GM21447 (cell line): ENCODE measurements around the gene SLC6A18.
"Not testable (repeated sequence)": the region's sequence is repeated elsewhere in the genome, so short reads cannot be mapped to it uniquely, and the experiment has no call there.

Experiments used
- ATAC-seq: cut with Tn5 transposase; IDR thresholded peaks from one replicate; pipeline ENCODE4 v1.9.1; 2021; ENCODE audit not compliant: unreplicated experiment

The SLC6A18 gene

GRCh38 chr5:1249366-1250280, 24.4 kb downstream of the SLC6A18 start:
- ATAC-seq: no peak

DNA sequence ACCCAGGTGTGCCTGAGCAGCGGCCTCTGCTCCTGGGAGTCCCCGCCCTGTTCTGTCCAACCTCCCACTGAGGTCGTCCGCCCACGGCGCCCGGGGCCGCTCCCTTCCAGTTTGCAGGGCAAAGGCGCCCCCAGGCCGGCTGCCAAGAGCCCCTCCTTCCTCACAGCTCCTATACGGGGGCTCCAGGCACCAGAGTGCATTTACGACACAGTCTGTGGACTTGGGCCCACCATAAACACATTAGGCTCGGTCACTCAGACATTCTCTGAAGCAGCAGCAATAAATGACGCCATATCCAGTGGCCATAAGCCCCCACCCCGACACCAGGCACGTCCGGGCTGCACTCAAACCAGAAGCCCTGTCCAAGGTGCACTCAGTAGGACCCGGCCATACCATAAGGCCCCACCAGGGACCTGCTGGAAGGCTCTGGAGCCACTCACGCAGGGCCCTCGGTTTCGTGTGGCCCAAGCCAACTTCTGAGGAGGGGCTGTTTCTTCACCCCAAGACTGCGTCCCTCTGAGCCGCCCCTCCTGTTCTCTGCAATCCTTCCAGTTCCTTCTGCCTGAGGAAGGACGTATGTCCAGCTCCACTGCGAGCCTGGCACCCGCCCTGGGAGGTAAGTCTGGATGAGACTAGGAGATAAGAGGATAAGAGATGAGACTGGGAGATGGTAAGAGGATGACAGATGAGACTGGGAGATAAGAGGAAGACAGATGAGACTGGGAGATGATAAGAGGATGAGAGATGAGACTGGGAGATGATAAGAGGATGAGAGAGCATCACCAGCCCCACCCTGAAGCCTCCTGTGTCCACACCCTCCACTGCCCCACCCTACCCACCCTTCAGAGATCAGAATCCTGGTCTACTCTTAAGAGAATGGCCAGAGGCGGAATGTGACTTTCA, 26.7 kb downstream of the SLC6A18 start:
- no peak for ATAC-seq

GRCh38 chr5:1252681-1253080, 27.5 kb downstream of the SLC6A18 start:
- no peak for ATAC-seq

- no peak for ATAC-seq
Observed at GRCh38 chr5:1253456-1254105, 28.4 kb downstream of the SLC6A18 start.

DNA sequence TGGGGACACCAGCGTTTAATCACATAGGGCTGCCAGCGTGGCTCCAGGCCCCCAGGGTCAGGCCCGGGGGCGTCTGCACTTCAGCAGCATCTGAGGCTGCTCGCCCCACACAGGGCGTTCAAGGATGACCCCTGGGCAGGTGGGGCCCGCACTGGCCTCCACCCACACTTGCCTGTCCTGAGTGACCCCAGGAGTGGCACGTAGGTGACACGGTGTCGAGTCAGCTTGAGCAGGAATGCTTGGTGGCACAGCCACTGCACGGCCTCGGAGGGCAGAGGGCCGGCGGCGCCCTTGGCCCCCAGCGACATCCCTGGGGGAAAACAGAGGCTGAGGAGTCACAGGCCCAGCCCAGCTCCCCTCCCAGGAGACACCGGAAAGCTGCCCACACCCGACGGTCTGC, 29.0 kb downstream of the SLC6A18 start:
- ATAC-seq: no peak

GRCh38 chr5:1255081-1255561, 29.9 kb downstream of the SLC6A18 start:
- ATAC-seq: no peak

GRCh38 chr5:1256776-1257175, 31.6 kb downstream of the SLC6A18 start:
- ATAC-seq: no peak

DNA sequence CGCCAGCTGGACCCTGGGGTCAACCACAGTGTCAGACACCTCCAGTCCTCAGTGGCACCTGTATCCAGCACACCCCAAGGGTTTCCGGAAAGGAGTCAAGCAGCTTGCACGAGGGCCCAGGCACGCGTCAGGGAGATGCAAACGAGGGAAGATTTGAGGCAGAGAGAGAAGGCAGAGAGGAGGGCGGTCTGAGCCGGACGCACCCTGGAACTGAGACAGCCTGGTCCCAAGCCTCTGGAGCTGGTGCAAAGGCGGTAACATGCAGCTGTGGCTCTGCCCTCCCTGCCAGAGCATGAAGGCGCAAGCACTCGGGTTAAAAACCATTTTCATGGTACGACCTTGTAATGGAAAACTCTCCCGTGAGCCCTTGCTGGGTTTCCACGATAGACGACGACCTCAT, 32.2 kb downstream of the SLC6A18 start:
- ATAC-seq: no peak

DNA sequence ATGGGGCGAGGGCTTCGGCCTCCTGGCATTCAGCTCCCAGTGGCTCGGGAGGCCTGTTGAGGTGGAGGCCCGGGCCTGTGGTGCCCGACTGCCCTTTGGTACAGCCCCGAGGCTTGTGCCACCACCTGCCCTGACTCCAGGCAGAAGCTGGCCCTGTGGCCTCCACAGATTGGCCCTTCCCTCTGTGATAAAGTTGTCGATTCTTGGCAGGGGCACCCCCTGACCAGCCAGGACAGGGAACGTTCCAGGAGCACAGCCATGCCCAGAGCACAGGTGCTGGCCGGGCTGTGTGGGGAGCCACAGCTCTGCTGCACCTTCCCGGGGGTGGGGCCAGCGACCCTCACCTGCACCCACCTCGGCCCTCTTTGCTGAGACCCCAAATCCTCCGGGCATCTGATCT, 32.7 kb downstream of the SLC6A18 start:
- ATAC-seq: no peak

DNA sequence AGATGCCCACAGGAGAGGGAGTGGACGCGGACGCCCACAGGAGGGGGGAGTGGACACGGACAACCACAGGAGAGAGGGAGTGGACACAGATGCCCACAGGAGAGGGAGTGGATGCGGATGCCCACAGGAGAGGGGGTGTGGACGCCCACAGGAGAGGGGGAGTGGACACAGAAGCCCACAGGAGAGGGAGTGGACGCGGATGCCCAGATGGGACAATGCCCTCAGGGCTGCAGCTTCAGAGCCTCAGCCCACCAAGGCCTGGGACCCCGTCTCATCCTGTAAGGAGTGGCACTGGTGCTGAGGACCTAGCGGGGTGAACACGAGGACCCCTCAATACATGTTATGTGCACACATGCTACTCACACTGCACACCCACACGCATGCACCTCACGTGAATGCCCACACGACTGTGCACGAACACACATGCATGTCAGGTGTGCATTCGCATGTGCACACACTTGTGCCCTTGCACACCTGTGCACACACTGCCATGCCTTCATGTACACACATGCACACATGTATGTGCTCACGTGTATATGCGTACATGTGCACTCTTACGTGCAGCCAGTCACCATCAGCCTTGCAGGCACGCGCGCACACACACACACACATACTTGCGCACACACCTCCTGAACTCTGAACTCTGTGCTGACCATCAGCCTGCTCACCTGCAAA, 34.8 kb downstream of the SLC6A18 start:
- ATAC-seq: no peak

DNA sequence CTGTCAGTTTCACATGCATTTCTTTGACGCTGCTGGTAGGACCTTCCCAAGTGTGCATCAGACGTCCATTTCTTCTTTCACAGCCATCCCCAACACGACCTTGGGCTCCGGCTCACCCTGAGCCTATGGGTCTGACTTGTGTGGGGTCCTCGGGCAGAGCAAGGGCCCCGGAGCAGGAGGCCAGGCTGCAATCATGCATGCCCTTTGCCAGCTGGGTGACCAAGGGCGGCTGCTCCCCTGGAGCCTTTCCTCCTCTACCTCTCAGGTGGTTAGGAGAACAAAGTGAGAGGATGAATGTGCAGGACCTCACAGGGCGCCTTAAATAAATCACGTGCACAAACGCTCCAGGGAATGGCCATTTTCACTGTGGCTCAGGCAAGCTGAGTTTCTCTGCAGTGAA, 36.5 kb downstream of the SLC6A18 start:
- ATAC-seq: no peak

DNA sequence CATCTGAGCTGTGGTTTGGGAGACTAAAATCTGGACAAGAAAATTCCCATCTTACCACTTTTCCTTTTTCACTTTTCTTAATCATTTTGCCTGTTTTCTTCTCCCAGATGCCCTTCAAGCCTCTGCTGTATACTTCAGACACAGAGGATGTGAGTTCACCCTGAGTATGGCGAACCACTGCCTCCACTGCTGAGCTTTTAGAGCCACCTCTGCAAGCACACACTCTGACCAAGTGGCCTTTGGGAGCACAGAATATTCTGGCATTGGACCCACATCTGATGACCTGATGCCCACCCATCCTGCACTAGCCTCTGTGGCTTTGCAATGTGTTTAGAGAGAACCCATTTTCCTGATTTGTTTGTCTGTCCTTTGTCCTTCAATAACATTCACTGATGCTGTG, 37.2 kb downstream of the SLC6A18 start:
- no peak for ATAC-seq

DNA sequence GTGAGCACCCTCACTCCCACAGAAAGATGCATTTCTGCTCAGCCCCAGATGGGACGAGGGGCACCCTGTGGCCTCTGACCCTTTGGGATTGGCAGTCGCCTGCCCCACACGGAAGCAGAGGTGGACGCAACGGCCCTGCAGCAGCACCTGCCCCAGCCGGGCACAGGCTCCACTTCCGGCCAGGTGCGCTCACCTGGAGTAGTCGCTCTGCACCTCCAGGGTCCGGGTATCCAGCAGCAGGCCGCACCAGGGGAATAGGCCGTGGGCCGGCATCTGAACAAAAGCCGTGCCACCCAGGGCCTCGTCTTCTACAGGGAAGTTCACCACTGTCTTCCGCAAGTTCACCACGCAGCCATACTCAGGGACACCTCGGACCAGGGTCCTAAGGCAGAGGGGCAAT, 39.0 kb downstream of the SLC6A18 start:
- ATAC-seq: no peak

- no peak for ATAC-seq
Observed at GRCh38 chr5:1265026-1265425, 39.8 kb downstream of the SLC6A18 start.

GRCh38 chr5:1265461-1266455, 40.6 kb downstream of the SLC6A18 start:
- no peak for ATAC-seq

DNA sequence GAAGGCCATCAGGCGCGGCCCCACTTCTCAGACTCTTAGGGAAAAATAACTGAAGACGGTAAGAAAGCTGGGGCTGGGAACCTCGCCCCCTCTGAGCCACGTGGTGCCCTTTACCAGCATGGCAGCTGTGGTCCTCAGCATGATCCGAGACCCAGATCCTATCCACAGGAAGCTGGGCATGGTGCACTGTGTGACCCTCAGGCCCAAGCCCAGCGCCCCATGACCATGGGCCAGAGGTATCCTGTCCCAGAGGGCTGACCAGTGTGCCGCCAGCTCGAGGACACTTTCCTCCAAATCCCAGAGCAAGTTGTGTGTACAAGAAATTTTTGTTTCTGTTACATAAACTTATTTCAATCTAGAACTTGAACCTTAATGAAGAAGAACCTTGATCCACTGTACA, 41.6 kb downstream of the SLC6A18 start:
- ATAC-seq: no peak

- not testable (repeated sequence) for ATAC-seq
Observed at GRCh38 chr5:1267464-1267863, 42.3 kb downstream of the SLC6A18 start.

DNA sequence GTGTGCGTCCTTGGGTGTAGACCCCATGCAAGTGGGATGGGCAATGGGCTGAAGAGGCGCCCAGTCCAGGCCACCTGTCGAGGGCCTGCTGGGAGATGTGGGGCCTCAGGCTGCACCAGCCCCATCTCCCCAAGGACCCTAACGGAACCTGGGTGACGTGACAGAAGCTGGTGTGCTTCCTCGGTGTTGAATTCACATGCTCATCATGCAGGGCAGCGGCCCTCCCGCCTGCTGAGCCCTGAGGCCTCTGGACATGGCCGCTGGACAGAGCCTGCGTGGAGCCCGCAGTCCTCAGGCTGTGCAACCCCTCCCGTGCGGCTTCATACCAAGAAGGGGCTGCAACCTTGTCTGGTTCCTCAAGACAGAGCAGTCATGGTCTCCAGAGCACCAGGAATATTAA, 42.9 kb downstream of the SLC6A18 start:
- ATAC-seq: no peak

DNA sequence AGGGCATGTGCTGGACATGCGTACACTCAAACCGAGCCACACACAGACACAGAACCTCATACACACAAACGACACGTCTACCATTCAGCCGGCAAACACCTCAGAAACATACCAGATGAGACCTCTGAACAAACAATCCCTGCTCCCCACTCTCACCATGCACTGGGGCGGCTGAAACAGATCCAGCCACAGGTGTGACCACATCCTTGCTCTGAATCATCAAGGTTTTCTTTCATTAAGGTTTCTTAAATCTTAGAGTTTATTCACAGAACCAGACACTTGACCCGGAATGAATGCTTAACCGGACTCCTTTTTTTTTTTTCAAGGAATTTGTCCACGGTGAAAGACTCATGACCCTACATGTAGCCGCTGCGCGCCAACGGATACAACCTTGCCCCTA, 43.5 kb downstream of the SLC6A18 start:
- ATAC-seq: no peak

- ATAC-seq: no peak
Observed at GRCh38 chr5:1270426-1270825, 45.2 kb downstream of the SLC6A18 start.
